ENCODE measurements around the gene ZDHHC3. TPM values are rescaled to one million over a fixed set of nuclear protein-coding genes. Genes with fewer than 3 reads are reported as not detected.

ZDHHC3 gene
- total and polyA plus RNA-seq, 7 experiments from 2014 or later, result 33.7 to 54.0 (median 45.0) TPM

- no peaks in the 10 kb centered on the region for H3K4me1 Mint-ChIP-seq
- H3K9me3 Mint-ChIP-seq, result no peaks in the 10 kb centered on the region
- H3K4me3 ChIP-seq (ENCODE audit: low read length), result no peak overlapping the region
- intact Hi-C loops (cut with micrococcal nuclease), result no loop called here
- no peaks in the 10 kb centered on the region for H3K4me1 ChIP-seq (ENCODE audit: control insufficient read depth in 2 of 2, insufficient read depth in 2 of 2, low read length in 2 of 2)
- H3K9me3 ChIP-seq (ENCODE audit: control insufficient read depth in 2 of 3, low read length in 3 of 3), result no peaks in the 10 kb centered on the region
- no peaks in the 10 kb centered on the region for H3K36me3 Mint-ChIP-seq
- ATAC-seq, result no peak
- H3K27ac ChIP-seq (ENCODE audit: low read depth, low read length), result no peak overlapping the region
- no peaks in the 10 kb centered on the region for H3K27me3 Mint-ChIP-seq
- H3K27me3 ChIP-seq (ENCODE audit: control insufficient read depth in 2 of 2, insufficient read depth in 2 of 2, low read length in 2 of 2), result no peaks in the 10 kb centered on the region
- no peak overlapping the region for H3K27ac Mint-ChIP-seq
- no peak for DNase-seq
- H3K36me3 ChIP-seq (ENCODE audit: control insufficient read depth in 2 of 3, insufficient read depth in 3 of 3, low read length in 3 of 3), result no peaks in the 10 kb centered on the region
- H3K4me3 Mint-ChIP-seq, result no peak overlapping the region
- CTCF ChIA-PET, result no interaction called here
- POLR2A ChIA-PET, result no interaction called here
These were observed 83.3 kb downstream of the ZDHHC3 start for GRCh38 chr3:44892689-44893088.

- intact Hi-C loops (cut with micrococcal nuclease), result no loop called here
- Mint-ChIP-seq H3K36me3 (no peaks in the 10 kb centered on the region), H3K9me3 (no peaks in the 10 kb centered on the region), H3K4me3 (no peak overlapping the region), H3K27me3 (peaks cover 0 to 12% (median 1%) of the 10 kb centered on the region in 5 donors), H3K27ac (peak overlapping the region in 1 of 9 donors; percentile 53), H3K4me1 (no peaks in the 10 kb centered on the region)
- H3K9me3 ChIP-seq (ENCODE audit: control insufficient read depth in 2 of 3, low read length in 3 of 3), result no peaks in the 10 kb centered on the region
- no peak overlapping the region for H3K27ac ChIP-seq (ENCODE audit: low read depth, low read length)
- ChIA-PET CTCF (no interaction called here), POLR2A (no interaction called here)
- no peak for ATAC-seq
- H3K27me3 ChIP-seq (ENCODE audit: control insufficient read depth in 2 of 2, insufficient read depth in 2 of 2, low read length in 2 of 2), result no peaks in the 10 kb centered on the region
- no peak for DNase-seq
- H3K4me3 ChIP-seq (ENCODE audit: low read length), result no peak overlapping the region
- no peaks in the 10 kb centered on the region for H3K4me1 ChIP-seq (ENCODE audit: control insufficient read depth in 2 of 2, insufficient read depth in 2 of 2, low read length in 2 of 2)
- H3K36me3 ChIP-seq (ENCODE audit: control insufficient read depth in 2 of 3, insufficient read depth in 3 of 3, low read length in 3 of 3), result no peaks in the 10 kb centered on the region
These were observed 85.1 kb downstream of the ZDHHC3 start for GRCh38 chr3:44890852-44891251.

GRCh38 chr3:44890258-44890657 is 85.7 kb downstream of the ZDHHC3 start:
- H3K9me3 ChIP-seq (ENCODE audit: control insufficient read depth in 2 of 3, low read length in 3 of 3), result no peaks in the 10 kb centered on the region
- Mint-ChIP-seq H3K4me1 (no peaks in the 10 kb centered on the region), H3K27me3 (peaks cover 0 to 18% (median 4%) of the 10 kb centered on the region in 5 donors), H3K4me3 (no peak overlapping the region), H3K36me3 (no peaks in the 10 kb centered on the region), H3K9me3 (no peaks in the 10 kb centered on the region), H3K27ac (peak overlapping the region in 1 of 9 donors; percentile 49)
- no peak overlapping the region for H3K4me3 ChIP-seq (ENCODE audit: low read length)
- no peak for DNase-seq
- no peaks in the 10 kb centered on the region for H3K27me3 ChIP-seq (ENCODE audit: control insufficient read depth in 2 of 2, insufficient read depth in 2 of 2, low read length in 2 of 2)
- no peaks in the 10 kb centered on the region for H3K36me3 ChIP-seq (ENCODE audit: control insufficient read depth in 2 of 3, insufficient read depth in 3 of 3, low read length in 3 of 3)
- CTCF ChIA-PET, result no interaction called here
- H3K4me1 ChIP-seq (ENCODE audit: control insufficient read depth in 2 of 2, insufficient read depth in 2 of 2, low read length in 2 of 2), result no peaks in the 10 kb centered on the region
- POLR2A ChIA-PET, result no interaction called here
- no peak for ATAC-seq
- no peak overlapping the region for H3K27ac ChIP-seq (ENCODE audit: low read depth, low read length)
- intact Hi-C loops (cut with micrococcal nuclease), result no loop called here

- intact Hi-C loops (cut with micrococcal nuclease), result no loop called here
These were observed 88.9 kb downstream of the ZDHHC3 start for GRCh38 chr3:44887101-44887500.

GRCh38 chr3:44886561-44886960 is 89.4 kb downstream of the ZDHHC3 start:
- Histone ChIP-seq H3K27me3 (ENCODE audit: control insufficient read depth in 2 of 2, insufficient read depth in 2 of 2, low read length in 2 of 2) (no peaks in the 10 kb centered on the region), H3K4me1 (ENCODE audit: control insufficient read depth in 2 of 2, insufficient read depth in 2 of 2, low read length in 2 of 2) (no peaks in the 10 kb centered on the region), H3K36me3 (ENCODE audit: control insufficient read depth in 2 of 3, insufficient read depth in 3 of 3, low read length in 3 of 3) (no peaks in the 10 kb centered on the region), H3K9me3 (ENCODE audit: control insufficient read depth in 2 of 3, low read length in 3 of 3) (no peaks in the 10 kb centered on the region), H3K27ac (ENCODE audit: low read depth, low read length) (no peak overlapping the region), H3K4me3 (ENCODE audit: low read length) (no peak overlapping the region)
- H3K4me1 Mint-ChIP-seq, result no peaks in the 10 kb centered on the region
- ATAC-seq (no peak), DNase-seq (no peak)
- no peak overlapping the region for H3K4me3 Mint-ChIP-seq
- intact Hi-C loops (cut with micrococcal nuclease), result no loop called here
- ChIA-PET POLR2A (no interaction called here), CTCF (no interaction called here)
- no peak overlapping the region for H3K27ac Mint-ChIP-seq
- H3K27me3 Mint-ChIP-seq, result peaks cover 0 to 20% (median 7%) of the 10 kb centered on the region in 5 donors
- no peaks in the 10 kb centered on the region for H3K9me3 Mint-ChIP-seq
- H3K36me3 Mint-ChIP-seq, result no peaks in the 10 kb centered on the region

More at GRCh38 chr3:44887101-44887500, 88.9 kb downstream of the ZDHHC3 start:
- no peak for ATAC-seq
- no peak for DNase-seq
- H3K36me3 ChIP-seq (ENCODE audit: control insufficient read depth in 2 of 3, insufficient read depth in 3 of 3, low read length in 3 of 3), result no peaks in the 10 kb centered on the region
- H3K4me3 ChIP-seq (ENCODE audit: low read length), result no peak overlapping the region
- POLR2A ChIA-PET, result no interaction called here
- Mint-ChIP-seq H3K4me3 (no peak overlapping the region), H3K9me3 (no peaks in the 10 kb centered on the region), H3K27me3 (peaks cover 0 to 20% (median 7%) of the 10 kb centered on the region in 5 donors), H3K36me3 (no peaks in the 10 kb centered on the region), H3K4me1 (no peaks in the 10 kb centered on the region), H3K27ac (no peak overlapping the region)
- no peaks in the 10 kb centered on the region for H3K27me3 ChIP-seq (ENCODE audit: control insufficient read depth in 2 of 2, insufficient read depth in 2 of 2, low read length in 2 of 2)
- CTCF ChIA-PET, result no interaction called here
- H3K9me3 ChIP-seq (ENCODE audit: control insufficient read depth in 2 of 3, low read length in 3 of 3), result no peaks in the 10 kb centered on the region
- H3K4me1 ChIP-seq (ENCODE audit: control insufficient read depth in 2 of 2, insufficient read depth in 2 of 2, low read length in 2 of 2), result no peaks in the 10 kb centered on the region
- no peak overlapping the region for H3K27ac ChIP-seq (ENCODE audit: low read depth, low read length)

GRCh38 chr3:44885618-44886017 is 90.4 kb downstream of the ZDHHC3 start:
- DNase-seq (no peak), ATAC-seq (no peak)
- no peak overlapping the region for H3K27ac ChIP-seq (ENCODE audit: low read depth, low read length)
- Mint-ChIP-seq H3K36me3 (no peaks in the 10 kb centered on the region), H3K27me3 (peaks cover 0 to 20% (median 7%) of the 10 kb centered on the region in 5 donors), H3K9me3 (no peaks in the 10 kb centered on the region), H3K4me1 (no peaks in the 10 kb centered on the region), H3K4me3 (no peak overlapping the region), H3K27ac (no peak overlapping the region)
- intact Hi-C loops (cut with micrococcal nuclease), result no loop called here
- no peaks in the 10 kb centered on the region for H3K27me3 ChIP-seq (ENCODE audit: control insufficient read depth in 2 of 2, insufficient read depth in 2 of 2, low read length in 2 of 2)
- no peaks in the 10 kb centered on the region for H3K36me3 ChIP-seq (ENCODE audit: control insufficient read depth in 2 of 3, insufficient read depth in 3 of 3, low read length in 3 of 3)
- no peaks in the 10 kb centered on the region for H3K9me3 ChIP-seq (ENCODE audit: control insufficient read depth in 2 of 3, low read length in 3 of 3)
- no peaks in the 10 kb centered on the region for H3K4me1 ChIP-seq (ENCODE audit: control insufficient read depth in 2 of 2, insufficient read depth in 2 of 2, low read length in 2 of 2)
- no peak overlapping the region for H3K4me3 ChIP-seq (ENCODE audit: low read length)
- ChIA-PET POLR2A (no interaction called here), CTCF (no interaction called here)

GRCh38 chr3:44883999-44884431 is 92.0 kb downstream of the ZDHHC3 start:
- DNase-seq (no peak), ATAC-seq (no peak)
- POLR2A ChIA-PET, result no interaction called here
- no peak overlapping the region for H3K27ac Mint-ChIP-seq
- CTCF ChIA-PET, result no interaction called here
- Histone ChIP-seq H3K36me3 (ENCODE audit: control insufficient read depth in 2 of 3, insufficient read depth in 3 of 3, low read length in 3 of 3) (no peaks in the 10 kb centered on the region), H3K9me3 (ENCODE audit: control insufficient read depth in 2 of 3, low read length in 3 of 3) (no peaks in the 10 kb centered on the region), H3K4me1 (ENCODE audit: control insufficient read depth in 2 of 2, insufficient read depth in 2 of 2, low read length in 2 of 2) (no peaks in the 10 kb centered on the region), H3K27me3 (ENCODE audit: control insufficient read depth in 2 of 2, insufficient read depth in 2 of 2, low read length in 2 of 2) (no peaks in the 10 kb centered on the region), H3K27ac (ENCODE audit: low read depth, low read length) (no peak overlapping the region), H3K4me3 (ENCODE audit: low read length) (no peak overlapping the region)
- no peak overlapping the region for H3K4me3 Mint-ChIP-seq
- intact Hi-C loops (cut with micrococcal nuclease), result loop anchor here in 1 of 2 donors (1.0 kb wide), 1 partner anchor 351 kb away; no protein-coding TSS in a partner anchor
- no peaks in the 10 kb centered on the region for H3K4me1 Mint-ChIP-seq
- peaks cover 0 to 20% (median 7%) of the 10 kb centered on the region in 5 donors for H3K27me3 Mint-ChIP-seq
- H3K9me3 Mint-ChIP-seq, result no peaks in the 10 kb centered on the region
- H3K36me3 Mint-ChIP-seq, result no peaks in the 10 kb centered on the region
